ENCODE results near the gene MICAL2.

The MICAL2 gene

GRCh38 chr11:12174128-12174476, 63.7 kb downstream of the MICAL2 start:
- no peak for DNase-seq

- no peak for DNase-seq
Observed at GRCh38 chr11:12174477-12175143, 64.2 kb downstream of the MICAL2 start.

- no peak for DNase-seq
Observed at GRCh38 chr11:12175694-12176241, 65.4 kb downstream of the MICAL2 start.

- no peak for DNase-seq
Observed at GRCh38 chr11:12176410-12176809, 66.0 kb downstream of the MICAL2 start.

- no peak for DNase-seq
Observed at GRCh38 chr11:12177739-12178338, 67.4 kb downstream of the MICAL2 start.

- no peak for DNase-seq
Observed at GRCh38 chr11:12179019-12179418, 68.6 kb downstream of the MICAL2 start.

- DNase-seq: no peak
Observed at GRCh38 chr11:12179531-12179930, 69.1 kb downstream of the MICAL2 start.

- DNase-seq: no peak
Observed at GRCh38 chr11:12180257-12181205, 70.1 kb downstream of the MICAL2 start.

GRCh38 chr11:12182302-12182675, 71.9 kb downstream of the MICAL2 start:
- DNase-seq: no peak

GRCh38 chr11:12182676-12183541, 72.5 kb downstream of the MICAL2 start:
- DNase-seq: no peak

GRCh38 chr11:12183827-12184620, 73.6 kb downstream of the MICAL2 start:
- DNase-seq: no peak

GRCh38 chr11:12184699-12185098, 74.3 kb downstream of the MICAL2 start:
- DNase-seq: no peak

- DNase-seq: no peak
Observed at GRCh38 chr11:12185106-12185690, 74.8 kb downstream of the MICAL2 start.

- no peak for DNase-seq
Observed at GRCh38 chr11:12185914-12186313, 75.5 kb downstream of the MICAL2 start.

GRCh38 chr11:12186701-12187100, 76.3 kb downstream of the MICAL2 start:
- no peak for DNase-seq

GRCh38 chr11:12187399-12187798, 77.0 kb downstream of the MICAL2 start:
- no peak for DNase-seq

GRCh38 chr11:12188548-12189317, 78.3 kb downstream of the MICAL2 start:
- DNase-seq: no peak

- DNase-seq: peak; percentile 74
Observed at GRCh38 chr11:12189543-12190235, 79.3 kb downstream of the MICAL2 start.

GRCh38 chr11:12190511-12190910, 80.1 kb downstream of the MICAL2 start:
- no peak for DNase-seq

Data from NCI-H1694 (cell line).